Ovary (tissue), 3 donors: ENCODE data around the gene DNASE1.

Experiments used
- CTCF ChIP-seq, 3 donors: fragments of 450-650 bp in 2 of 3; fragments of 200-600 bp in 1 of 3; IDR thresholded peaks; one replicate each; pipeline versions ENCODE4 v1.5.1 to v1.8.0; 2016 to 2022; ENCODE audit warnings: antibody characterized with exemption in 3 of 3, mild to moderate bottlenecking in 1 of 3
- EP300 ChIP-seq: sonication (generic); formaldehyde crosslinking; IDR thresholded peaks from one replicate; pipeline ENCODE4 v1.6.1; 2017; ENCODE audit warnings: antibody characterized with exemption
- POLR2A ChIP-seq: fragments of 450-650 bp; IDR thresholded peaks from one replicate; pipeline ENCODE4 v1.6.1; 2017; ENCODE audit warnings: antibody characterized with exemption, mild to moderate bottlenecking, moderate library complexity
- donor health status: DM: no; HTN: no; CAD: no.

DNA sequence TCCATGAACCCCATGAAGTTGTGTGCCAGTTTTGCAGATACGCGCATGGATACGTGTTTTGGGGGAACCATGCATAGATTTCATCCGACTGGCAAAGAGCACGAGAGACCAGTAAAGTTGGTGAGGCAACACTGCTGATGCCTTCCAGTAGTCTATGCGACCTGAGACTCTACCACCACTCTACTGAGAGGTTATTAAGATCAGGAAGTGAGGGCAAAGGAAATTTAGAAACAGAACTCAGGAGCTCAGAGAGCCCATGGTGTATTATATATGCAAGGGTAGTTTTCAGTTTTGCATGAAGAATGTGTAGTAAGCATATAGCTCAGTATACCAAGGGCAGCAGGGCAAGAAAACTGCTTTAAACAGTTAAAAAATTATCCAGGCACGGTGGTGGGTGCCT, 47.3 kb upstream of the DNASE1 start:
- TF ChIP-seq CTCF (IDR thresholded peaks at IDR 0.05): no peak
- no peak for TF ChIP-seq EP300
- no peak for TF ChIP-seq POLR2A
